GM10248 (cell line): ENCODE results near the gene RMI1.
A peak's percentile ranks its signal among the peaks of the same experiment; 100 is the strongest.
"Not testable (repeated sequence)": the region's sequence is repeated elsewhere in the genome, so short reads cannot be mapped to it uniquely, and the experiment has no call there.

Experiments used
- CTCF ChIA-PET: fragments of 300-600 bp; sonication (Branson Sonifier 250); formaldehyde crosslinking; extraction: SDS; loops from one replicate; lab custom pipeline; 2021; ENCODE audit warnings: antibody characterized with exemption; lab: Yijun Ruan, JAX
- POLR2A ChIA-PET: fragments of 350-650 bp; sonication (Branson Sonifier 250); formaldehyde crosslinking; extraction: SDS; loops from one replicate; lab custom pipeline; 2020; ENCODE audit warnings: antibody characterized with exemption; lab: Yijun Ruan, JAX
- DNase-seq: peaks from one replicate; pipeline ENCODE4 v3.0.0; 2012; ENCODE audit errors: extremely low spot score
- CTCF ChIP-seq: IDR thresholded peaks from 2 replicates; pipeline ENCODE4 v1.5.1; 2012; ENCODE audit warnings: mild to moderate bottlenecking, low read depth; ENCODE audit errors: extremely low read depth, missing control alignments, control extremely low read depth

The RMI1 gene

DNA sequence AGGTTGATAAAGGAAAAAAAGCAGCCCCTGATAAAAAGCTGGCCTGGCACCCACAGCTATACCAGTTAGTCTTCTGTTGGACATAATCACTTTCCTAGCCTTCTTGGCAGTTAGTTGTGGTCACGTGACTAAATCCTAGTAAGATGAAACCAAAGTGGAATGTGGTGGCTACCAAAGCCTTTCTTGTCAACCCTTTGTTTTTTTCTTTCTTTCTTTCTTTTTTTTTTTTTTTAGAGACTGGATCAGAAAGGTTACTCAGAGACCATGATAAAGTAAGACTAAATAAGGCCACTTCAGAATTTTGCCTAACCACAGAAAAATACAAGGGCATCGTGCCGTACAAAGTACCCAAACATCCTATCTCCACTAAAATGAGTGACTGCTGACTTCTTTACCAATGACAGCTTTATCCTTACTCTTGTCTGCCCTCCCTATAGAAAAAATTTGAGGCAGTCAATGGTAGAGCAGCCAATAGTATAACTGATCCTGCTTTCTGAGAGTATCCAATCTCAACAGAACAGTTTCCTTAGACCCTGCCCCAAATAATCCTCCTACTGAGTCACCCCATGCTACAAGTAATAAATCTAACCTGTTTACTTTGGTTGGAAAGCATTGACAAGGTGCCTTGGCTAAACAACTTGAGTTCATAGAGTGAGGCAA lies 45.2 kb upstream of the RMI1 start:
- POLR2A ChIA-PET = no interaction called here
- no peak for DNase-seq
- CTCF ChIA-PET = interaction anchor here (0.8 to 3.5 kb wide), 5 partner anchors 12 to 380 kb away, joined by 3 to 30 read pairs (median 5); partner anchors contain the start of gene KIF27
- no peak for TF ChIP-seq CTCF

DNA sequence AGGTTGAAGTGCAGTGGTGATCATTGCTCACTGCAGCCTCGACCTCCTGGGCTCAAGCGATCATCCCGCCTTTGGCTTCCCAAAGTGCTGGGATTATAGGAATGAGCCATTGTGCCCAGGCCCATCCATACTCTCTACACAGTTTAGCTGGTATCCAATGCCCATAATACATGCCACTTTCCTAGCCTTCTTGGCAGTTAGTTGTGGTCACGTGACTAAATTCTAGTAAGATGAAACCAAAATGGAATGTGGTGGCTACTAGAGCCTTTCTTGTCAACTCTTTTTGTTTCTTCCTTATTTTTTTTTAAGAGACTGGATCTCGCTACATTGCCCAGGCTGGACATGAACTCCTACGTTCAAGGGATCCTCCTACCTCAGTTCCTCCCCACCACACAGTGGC lies 44.1 kb upstream of the RMI1 start:
- DNase-seq = no peak
- POLR2A ChIA-PET = no interaction called here

DNA sequence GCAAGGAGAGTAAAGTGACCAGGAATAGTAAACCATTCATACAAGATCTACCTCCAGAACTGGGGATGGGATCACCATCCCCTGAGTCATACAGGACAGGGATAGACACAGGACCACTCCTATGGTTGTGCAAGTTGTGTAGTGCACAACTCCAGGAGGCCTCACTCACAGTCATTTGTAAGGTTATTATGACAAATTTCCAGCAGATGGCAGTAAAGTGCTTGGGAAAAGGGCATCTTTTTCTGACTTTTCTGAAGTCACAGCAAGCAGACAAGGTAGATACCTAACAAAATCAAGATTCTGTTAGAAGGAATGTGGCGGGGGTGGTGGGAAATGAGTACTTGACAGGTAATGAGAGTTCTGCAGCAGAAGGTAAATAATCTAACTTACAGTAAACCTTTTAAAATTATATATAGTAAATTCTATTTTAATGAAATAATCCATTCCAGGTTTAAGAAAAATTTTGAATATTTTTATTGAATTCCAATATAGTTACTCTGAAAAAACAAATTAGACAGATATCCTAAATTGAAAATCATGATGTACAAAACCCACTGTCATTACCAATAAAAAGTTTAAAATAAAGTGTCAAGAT lies 42.6 kb upstream of the RMI1 start:
- peak; percentile 50 for TF ChIP-seq CTCF
- ChIA-PET POLR2A (no interaction called here), CTCF (interaction anchor here (0.7 to 3.5 kb wide), 19 partner anchors 8 to 378 kb away, joined by 3 to 30 read pairs (median 5); partner anchors contain the start of gene KIF27)
- peak; percentile 51 for DNase-seq

More for the DNA sequence above, 44.1 kb upstream of the RMI1 start:
- CTCF ChIA-PET = interaction anchor here (0.8 to 3.5 kb wide), 12 partner anchors 13 to 379 kb away, joined by 3 to 30 read pairs (median 6); partner anchors contain the start of gene KIF27
- TF ChIP-seq CTCF = no peak

DNA sequence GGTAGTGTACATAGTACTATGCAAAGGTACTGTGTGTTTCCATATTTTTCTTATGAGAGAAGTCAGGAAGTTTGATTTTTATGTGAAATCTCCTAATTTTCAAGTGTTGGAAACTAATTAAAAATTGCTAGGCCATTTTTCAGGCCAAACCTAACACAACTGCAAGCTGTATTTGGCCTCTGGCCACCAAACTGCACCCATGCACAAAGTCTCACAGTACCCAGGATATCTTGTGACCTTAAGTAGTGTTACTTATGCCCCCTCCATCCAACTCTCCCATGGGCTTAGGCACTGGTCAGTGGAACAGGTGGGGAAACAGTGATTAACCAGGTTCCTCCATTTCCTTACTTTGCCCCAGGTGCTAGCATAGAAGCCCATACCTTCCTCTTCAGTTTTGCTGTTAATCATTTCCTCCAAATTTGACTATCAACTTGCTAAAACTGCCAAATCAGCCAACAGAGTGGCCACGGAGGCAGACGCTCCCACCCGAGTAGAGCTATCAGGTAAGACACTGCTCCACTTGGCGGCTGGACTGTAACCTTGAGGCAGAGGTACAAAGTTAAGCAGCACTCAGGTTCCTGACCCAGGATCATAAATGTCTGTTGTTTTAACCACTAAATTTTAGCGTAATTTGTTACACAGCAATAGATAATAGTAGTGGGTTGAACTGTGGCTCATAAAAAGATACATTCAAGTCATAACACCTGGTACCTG lies 39.9 kb upstream of the RMI1 start:
- CTCF ChIA-PET = interaction anchor here (1.5 to 3.3 kb wide), 4 partner anchors 16 to 375 kb away, joined by 4 to 15 read pairs (median 8); no protein-coding TSS in a partner anchor
- POLR2A ChIA-PET = interaction anchor here (1.3 kb wide), 1 partner anchor 16 kb away, joined by 3 read pairs; a partner anchor contains a TSS
- no peak for TF ChIP-seq CTCF
- DNase-seq = no peak

- CTCF ChIA-PET = not testable (repeated sequence)
Measured at GRCh38 chr9:83948096-83948495, 32.5 kb upstream of the RMI1 start.

GRCh38 chr9:83956086-83956435 lies 24.5 kb upstream of the RMI1 start:
- CTCF ChIA-PET = interaction anchor here (0.9 to 1.0 kb wide), 3 partner anchors 9 to 305 kb away, joined by 3 to 6 read pairs (median 3); no protein-coding TSS in a partner anchor
- TF ChIP-seq CTCF = no peak
- peak; percentile 57 for DNase-seq
- POLR2A ChIA-PET = interaction anchor here (0.6 to 0.7 kb wide), 2 partner anchors 16 to 358 kb away, joined by 3 to 7 read pairs; no protein-coding TSS in a partner anchor

More at GRCh38 chr9:83948096-83948495, 32.5 kb upstream of the RMI1 start:
- POLR2A ChIA-PET, DNase-seq: not testable (repeated sequence)
